Thoracic aorta (tissue), 2 donors: ENCODE results near the gene CTTN. TPM values are rescaled to one million over a fixed set of nuclear protein-coding genes. Genes with fewer than 3 reads are reported as not detected.
A peak's percentile ranks its signal among the peaks of the same experiment; 100 is the strongest.

Experiments used
- ATAC-seq: fragments of 150-250 bp; one replicate; pipeline ENCODE4 v1.8.0; 2017; ENCODE audit warnings: low read depth; ENCODE audit not compliant: insufficient number of reproducible peaks, low FRiP score
- DNase-seq: peaks from one replicate; pipeline ENCODE4 v3.0.0-alpha.2; 2020; ENCODE audit warnings: low spot score
- H3K27ac ChIP-seq, 2 donors: fragments of 200-600 bp; sonication (generic); 1 replicate in 1 of 2; 2 replicates in 1 of 2; pipeline ENCODE4 v1.5.1; 2016; ENCODE audit warnings: mild to moderate bottlenecking in 2 of 2, moderate library complexity in 2 of 2
- H3K27me3 ChIP-seq: fragments of 200-600 bp; sonication (generic); replicated peaks from 2 replicates; pipeline ENCODE4 v1.6.0; 2016; ENCODE audit warnings: mild to moderate bottlenecking; ENCODE audit not compliant: insufficient read depth
- H3K36me3 ChIP-seq: fragments of 200-600 bp; sonication (generic); one replicate; pipeline ENCODE4 v1.5.1; 2016
- H3K4me1 ChIP-seq, 2 donors: fragments of 200-600 bp; sonication (generic); 1 replicate in 1 of 2; 2 replicates in 1 of 2; pipeline versions ENCODE4 v1.5.1 to v1.6.0; 2016; ENCODE audit warnings: low read depth in 2 of 2, mild to moderate bottlenecking in 1 of 2; ENCODE audit not compliant: control insufficient read depth in 1 of 2
- H3K4me3 ChIP-seq: fragments of 200-600 bp; sonication (generic); 2 replicates; pipeline ENCODE4 v1.5.1; 2016; ENCODE audit warnings: mild to moderate bottlenecking
- H3K9me3 ChIP-seq: fragments of 200-600 bp; sonication (generic); 2 replicates; pipeline ENCODE4 v1.5.1; 2016
- CTCF ChIP-seq: fragments of 200-600 bp; sonication (generic); IDR thresholded peaks from one replicate; pipeline ENCODE4 v1.5.1; 2019; ENCODE audit warnings: antibody characterized with exemption
- total RNA-seq, 2 donors: library from RNA; depleted of rRNA; stranded (reverse); fragments of >200 nt; gene quantifications; one replicate each; pipeline versions ENCODE4 v1.1.0 to v1.2.3, GENCODE V29; 2016

Gene CTTN
- total RNA-seq, 2 donors from 2014 or later: 415 to 578 TPM

DNA sequence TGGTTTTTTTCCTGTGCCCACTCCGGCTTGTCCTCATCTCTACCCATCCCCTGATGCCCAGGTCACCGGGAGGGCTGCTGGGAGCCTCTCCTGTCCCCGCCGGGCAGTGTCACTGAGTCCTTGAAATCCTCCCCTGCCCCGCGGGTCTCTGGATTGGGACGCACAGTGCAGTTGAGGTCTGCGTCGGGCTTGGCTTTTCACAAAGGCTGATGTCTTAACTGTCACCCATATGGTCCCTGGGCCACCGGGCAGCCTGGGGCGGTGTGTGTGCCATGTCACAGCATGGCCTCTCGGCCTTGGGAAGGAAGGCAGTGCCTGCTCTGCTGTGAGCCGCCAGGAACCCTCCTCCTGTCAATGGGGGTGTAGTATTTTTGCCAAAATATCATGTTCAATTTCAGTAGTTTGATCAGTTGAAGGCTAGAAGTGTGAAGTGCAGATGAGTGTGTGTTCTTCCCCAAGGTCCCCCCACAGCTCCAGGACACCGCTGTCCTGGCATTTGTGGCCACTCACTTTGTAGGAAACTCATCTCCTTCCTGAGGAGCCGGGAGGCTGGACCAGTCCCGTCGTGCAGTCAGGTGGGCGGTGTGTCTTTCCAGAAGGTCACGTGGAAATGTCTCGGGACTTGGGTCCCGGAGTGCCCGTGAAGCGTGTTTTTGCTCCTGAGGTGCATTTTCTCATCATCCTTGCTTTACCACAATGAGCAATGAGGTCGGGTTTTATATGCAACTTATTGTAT, 37.6 kb downstream of the CTTN start:
- Histone ChIP-seq H3K9me3 (no peaks in the 10 kb centered on the region), H3K4me3 (no peak overlapping the region), H3K4me1 (peaks cover 0 to 16% of the 10 kb centered on the region in 2 donors), H3K36me3 (peaks cover 60% of the 10 kb centered on the region), H3K27ac (no peak overlapping the region), H3K27me3 (no peaks in the 10 kb centered on the region)
- no peak for DNase-seq
- no peak for TF ChIP-seq CTCF
- ATAC-seq: no peak

DNA sequence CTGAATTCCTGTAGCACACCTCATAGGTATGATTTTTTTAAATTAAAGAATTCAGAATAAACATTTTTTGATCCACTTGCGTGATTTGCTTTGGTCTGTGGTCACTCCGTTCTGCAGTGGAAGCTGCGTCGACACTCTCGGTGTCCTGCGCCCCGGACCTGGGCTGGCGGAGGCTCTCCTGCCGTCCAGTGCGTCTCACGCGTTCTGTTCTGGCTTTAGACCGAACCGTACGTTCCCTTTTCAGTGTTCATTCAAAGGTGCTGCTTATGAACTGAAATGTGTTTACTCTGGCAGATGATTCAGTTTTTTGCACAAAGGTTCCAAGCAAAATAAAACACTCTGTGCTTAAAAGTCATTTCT, 38.2 kb downstream of the CTTN start:
- H3K27me3 ChIP-seq: no peaks in the 10 kb centered on the region
- no peak overlapping the region for H3K4me3 ChIP-seq
- DNase-seq (no peak), ATAC-seq (no peak)
- TF ChIP-seq CTCF: no peak
- peaks cover 0 to 16% of the 10 kb centered on the region in 2 donors for H3K4me1 ChIP-seq
- H3K9me3 ChIP-seq: no peaks in the 10 kb centered on the region
- H3K36me3 ChIP-seq: peaks cover 54% of the 10 kb centered on the region
- peak overlapping the region in 1 of 2 donors; percentile 3 for H3K27ac ChIP-seq

GRCh38 chr11:70437111-70437784, 38.9 kb downstream of the CTTN start:
- Histone ChIP-seq H3K4me3 (no peak overlapping the region), H3K9me3 (no peaks in the 10 kb centered on the region), H3K4me1 (peaks cover 0 to 16% of the 10 kb centered on the region in 2 donors), H3K27me3 (no peaks in the 10 kb centered on the region), H3K27ac (peak overlapping the region in 1 of 2 donors; percentile 3), H3K36me3 (peaks cover 47% of the 10 kb centered on the region)
- no peak for TF ChIP-seq CTCF
- ATAC-seq (no peak), DNase-seq (no peak)

DNA sequence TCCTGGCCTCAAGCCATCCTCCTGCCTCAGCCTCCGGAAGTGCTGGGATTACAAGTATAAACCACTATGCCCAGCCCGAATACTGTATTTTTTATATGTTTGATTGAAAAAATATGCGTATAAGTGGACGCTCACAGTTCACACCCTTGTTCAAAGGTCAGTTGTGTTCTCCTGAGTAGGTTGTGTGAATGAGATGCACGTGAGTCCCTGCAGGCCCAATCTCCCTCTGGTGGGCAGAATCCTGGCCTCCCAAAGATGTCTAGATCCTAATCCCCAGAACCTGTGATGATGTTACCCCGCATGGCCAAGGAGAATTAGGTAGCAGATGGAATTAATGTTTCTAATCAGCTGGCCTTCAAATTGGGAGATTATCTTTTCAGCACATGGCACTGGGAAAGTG, 41.9 kb downstream of the CTTN start:
- DNase-seq: no peak
- no peak for ATAC-seq
- Histone ChIP-seq H3K4me3 (no peak overlapping the region), H3K36me3 (peaks cover 17% of the 10 kb centered on the region), H3K27me3 (no peaks in the 10 kb centered on the region), H3K4me1 (peaks cover 0 to 16% of the 10 kb centered on the region in 2 donors), H3K9me3 (no peaks in the 10 kb centered on the region), H3K27ac (no peak overlapping the region)
- no peak for TF ChIP-seq CTCF

DNA sequence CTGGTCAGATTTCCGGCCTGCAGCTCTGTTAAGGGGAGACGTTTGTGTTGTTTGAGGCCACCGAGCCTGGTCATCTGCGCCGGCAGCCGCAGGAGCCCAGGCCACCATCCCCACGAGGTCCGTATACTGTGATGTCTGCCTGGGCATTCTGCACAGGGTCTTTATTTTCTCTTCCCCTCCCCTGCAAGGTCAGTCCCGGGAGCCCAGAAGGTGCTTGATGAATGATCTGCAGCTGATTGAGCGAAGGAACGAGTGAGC, 45.4 kb downstream of the CTTN start:
- Histone ChIP-seq H3K4me3 (no peak overlapping the region), H3K27ac (no peak overlapping the region), H3K27me3 (no peaks in the 10 kb centered on the region), H3K9me3 (peaks cover 2% of the 10 kb centered on the region), H3K4me1 (no peaks in the 10 kb centered on the region), H3K36me3 (no peaks in the 10 kb centered on the region)
- DNase-seq: no peak
- ATAC-seq: no peak
- TF ChIP-seq CTCF: no peak
